Kidney epithelial cell (primary cell): ENCODE results near the gene SERPINB1. TPM values are rescaled to one million over a fixed set of nuclear protein-coding genes. Genes with fewer than 3 reads are reported as not detected.

Source experiments
- DNase-seq: peaks from one replicate; pipeline ENCODE4 v3.0.0-alpha.2; 2010; ENCODE audit warnings: low read depth
- H3K27me3 ChIP-seq: 2 replicates; pipeline ENCODE4 v1.6.0; 2011; ENCODE audit warnings: low read length; ENCODE audit not compliant: control insufficient read depth, insufficient read depth
- H3K36me3 ChIP-seq: 2 replicates; pipeline ENCODE4 v1.5.1; 2011; ENCODE audit warnings: low read length; ENCODE audit not compliant: control insufficient read depth, insufficient read depth
- H3K4me3 ChIP-seq: 2 replicates; pipeline ENCODE4 v1.5.1; 2011; ENCODE audit warnings: low read depth, mild to moderate bottlenecking, control low read depth, low read length
- total RNA-seq: library from RNA; depleted of rRNA; stranded (reverse); fragments of >200 nt; gene quantifications from 2 replicates; pipeline ENCODE4 v1.2.3, GENCODE V29; 2015
- TF ChIP-seq, protein P1 (sequence below): IDR thresholded peaks from 2 replicates; pipeline ENCODE4 v1.5.1; 2011; ENCODE audit warnings: mild to moderate bottlenecking, moderate library complexity, low read length, control low read depth, inconsistent platforms; ENCODE audit not compliant: insufficient read depth, poor library complexity, severe bottlenecking

The SERPINB1 gene
- total RNA-seq, 1 donor from 2014 or later, result 43.2 TPM

DNA sequence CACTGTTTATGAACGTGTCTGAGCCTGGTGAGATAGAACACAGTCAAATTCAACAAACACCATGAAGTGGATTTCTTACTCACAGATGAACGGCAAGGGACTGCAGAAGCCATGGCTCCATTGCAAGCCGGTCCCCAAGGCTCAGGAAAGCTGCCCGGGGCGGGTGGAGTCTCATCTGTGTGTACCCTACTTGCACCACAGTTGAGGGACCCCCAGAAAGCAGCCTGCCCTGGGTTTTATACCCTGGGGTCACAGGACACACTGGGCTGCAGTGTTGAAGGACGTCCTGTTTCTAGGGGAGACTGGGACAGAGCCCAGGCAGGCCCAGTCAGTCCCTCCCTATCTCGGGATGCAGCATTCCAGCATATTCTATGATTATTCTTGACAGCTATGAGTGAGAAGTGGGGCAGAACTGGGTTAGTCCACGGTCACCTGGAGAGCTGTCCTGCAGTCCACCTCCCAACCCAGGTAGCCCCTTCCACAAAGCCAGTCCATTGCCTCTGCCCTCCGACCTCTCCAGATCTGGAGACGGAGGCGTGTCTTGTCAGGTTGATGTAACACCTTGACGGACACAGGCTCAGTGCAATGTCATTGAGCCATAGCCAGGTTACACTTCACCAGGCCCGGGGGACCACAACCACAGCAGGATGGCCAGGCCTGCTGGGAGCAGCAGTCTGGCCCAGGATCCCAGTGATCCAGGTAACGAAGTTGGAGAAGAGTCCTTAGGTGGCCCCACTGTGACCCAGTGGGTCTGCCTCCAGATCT is 40.9 kb downstream of the SERPINB1 start:
- no peak overlapping the region for H3K4me3 ChIP-seq
- TF ChIP-seq, protein P1, sequence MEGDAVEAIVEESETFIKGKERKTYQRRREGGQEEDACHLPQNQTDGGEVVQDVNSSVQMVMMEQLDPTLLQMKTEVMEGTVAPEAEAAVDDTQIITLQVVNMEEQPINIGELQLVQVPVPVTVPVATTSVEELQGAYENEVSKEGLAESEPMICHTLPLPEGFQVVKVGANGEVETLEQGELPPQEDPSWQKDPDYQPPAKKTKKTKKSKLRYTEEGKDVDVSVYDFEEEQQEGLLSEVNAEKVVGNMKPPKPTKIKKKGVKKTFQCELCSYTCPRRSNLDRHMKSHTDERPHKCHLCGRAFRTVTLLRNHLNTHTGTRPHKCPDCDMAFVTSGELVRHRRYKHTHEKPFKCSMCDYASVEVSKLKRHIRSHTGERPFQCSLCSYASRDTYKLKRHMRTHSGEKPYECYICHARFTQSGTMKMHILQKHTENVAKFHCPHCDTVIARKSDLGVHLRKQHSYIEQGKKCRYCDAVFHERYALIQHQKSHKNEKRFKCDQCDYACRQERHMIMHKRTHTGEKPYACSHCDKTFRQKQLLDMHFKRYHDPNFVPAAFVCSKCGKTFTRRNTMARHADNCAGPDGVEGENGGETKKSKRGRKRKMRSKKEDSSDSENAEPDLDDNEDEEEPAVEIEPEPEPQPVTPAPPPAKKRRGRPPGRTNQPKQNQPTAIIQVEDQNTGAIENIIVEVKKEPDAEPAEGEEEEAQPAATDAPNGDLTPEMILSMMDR, result no peak
- no peaks in the 10 kb centered on the region for H3K36me3 ChIP-seq
- DNase-seq, result no peak
- no peaks in the 10 kb centered on the region for H3K27me3 ChIP-seq

DNA sequence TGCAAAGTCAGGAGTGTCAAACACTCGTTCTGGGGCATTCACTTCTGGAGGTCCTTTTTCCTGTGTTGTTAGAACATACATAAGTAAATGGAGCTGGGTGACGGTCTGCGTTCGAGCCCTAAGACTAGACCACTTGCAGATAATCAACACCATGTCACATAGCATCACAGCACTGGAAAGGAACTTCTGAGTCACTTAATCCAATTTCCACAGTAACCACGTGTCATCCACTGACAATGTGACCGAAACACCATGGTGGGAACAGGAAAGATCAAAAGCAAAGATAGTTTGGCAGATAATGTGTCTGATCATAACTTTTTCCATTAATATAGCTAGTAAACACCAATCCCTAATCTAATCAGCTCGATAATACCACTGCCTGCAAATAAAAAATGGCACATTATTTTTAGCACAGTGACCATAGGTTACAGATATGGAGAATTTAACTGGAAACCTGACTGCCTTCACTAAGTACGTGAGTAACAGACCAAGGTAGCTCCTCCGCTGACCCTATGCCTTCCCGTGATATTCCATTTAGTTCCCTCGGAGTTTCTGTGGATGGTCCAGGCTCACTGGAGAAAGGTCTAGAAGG is 41.6 kb downstream of the SERPINB1 start:
- no peaks in the 10 kb centered on the region for H3K27me3 ChIP-seq
- no peak for DNase-seq
- H3K4me3 ChIP-seq, result no peak overlapping the region
- no peaks in the 10 kb centered on the region for H3K36me3 ChIP-seq
- TF ChIP-seq, protein P1, result no peak

DNA sequence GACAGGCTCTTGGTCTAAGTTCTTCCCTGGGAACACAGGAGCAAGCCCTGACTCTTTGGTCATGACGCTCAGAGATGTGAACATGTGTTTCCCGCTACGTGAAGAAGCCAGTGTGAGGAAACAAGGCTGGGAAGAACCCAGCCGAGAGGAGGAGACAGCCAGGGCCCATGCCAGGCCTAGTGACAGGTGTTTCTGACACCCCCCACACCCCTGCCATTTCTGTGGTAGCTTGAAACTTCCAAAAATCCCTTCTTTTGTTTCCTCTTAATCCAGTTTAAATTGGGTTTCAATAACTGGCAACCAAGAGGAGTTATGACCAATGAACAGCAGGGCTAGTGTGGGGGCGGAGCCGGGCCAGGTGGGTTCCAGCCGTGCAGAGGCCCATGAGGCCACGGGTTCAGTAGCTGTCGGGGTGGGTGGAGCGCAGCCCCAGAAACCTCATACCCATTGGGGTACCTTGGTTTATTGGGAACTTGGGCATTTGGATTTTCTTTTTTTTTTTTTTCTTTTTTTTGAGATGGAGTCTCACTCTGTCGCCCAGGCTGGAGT is 43.0 kb downstream of the SERPINB1 start:
- TF ChIP-seq, protein P1, result no peak
- no peak overlapping the region for H3K4me3 ChIP-seq
- no peaks in the 10 kb centered on the region for H3K36me3 ChIP-seq
- no peak for DNase-seq
- H3K27me3 ChIP-seq, result no peaks in the 10 kb centered on the region

DNA sequence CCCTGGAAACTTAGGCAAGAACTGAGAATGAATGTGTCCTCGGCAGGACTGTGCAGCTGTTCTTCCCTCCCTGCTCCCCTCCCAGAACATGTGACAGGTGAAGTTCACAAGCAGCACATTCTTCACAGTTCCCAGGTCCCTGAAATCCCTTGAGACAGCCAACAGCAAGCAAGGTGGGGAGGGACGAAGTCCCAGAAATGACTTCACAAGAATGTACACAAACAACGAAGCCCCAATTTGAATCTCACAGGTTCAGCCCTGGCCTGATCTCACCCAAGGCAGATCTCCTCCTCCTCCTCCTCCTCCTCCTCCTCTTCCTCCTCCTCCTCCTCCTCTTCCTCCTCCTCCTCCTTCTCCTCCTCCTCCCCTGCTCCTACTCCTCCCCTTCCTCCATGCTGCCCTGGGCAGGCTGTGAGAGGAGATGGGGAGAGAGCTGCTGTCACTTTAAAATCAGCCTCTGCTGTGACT is 44.1 kb downstream of the SERPINB1 start:
- no peaks in the 10 kb centered on the region for H3K27me3 ChIP-seq

DNA sequence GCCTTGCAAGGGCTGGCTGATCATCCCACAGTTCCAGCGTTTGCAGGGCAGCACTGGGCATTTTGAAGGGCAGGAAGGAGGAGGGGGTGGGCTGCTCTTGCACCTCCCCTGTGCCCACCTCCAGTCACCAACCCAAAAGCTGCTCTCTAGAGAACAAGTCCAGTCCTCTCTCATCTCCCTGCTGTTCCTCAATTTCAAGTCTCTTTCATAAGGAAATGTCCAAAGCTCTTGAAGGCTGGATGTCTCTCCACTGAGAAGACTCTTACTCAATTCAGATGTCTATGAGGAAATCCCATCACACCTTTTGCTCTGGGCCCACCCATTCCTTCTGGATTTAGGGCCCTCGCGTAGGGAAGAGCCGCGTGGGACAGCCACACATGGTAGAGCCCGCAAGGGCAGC is 44.8 kb downstream of the SERPINB1 start:
- TF ChIP-seq, protein P1, result no peak
- no peaks in the 10 kb centered on the region for H3K36me3 ChIP-seq
- DNase-seq, result no peak
- H3K4me3 ChIP-seq, result no peak overlapping the region
- no peaks in the 10 kb centered on the region for H3K27me3 ChIP-seq

More for the DNA sequence above, 44.1 kb downstream of the SERPINB1 start:
- no peaks in the 10 kb centered on the region for H3K36me3 ChIP-seq
- H3K4me3 ChIP-seq, result no peak overlapping the region
- TF ChIP-seq, protein P1, result no peak
- no peak for DNase-seq
